Retina (tissue), 1 donor: ENCODE data around the gene ADARB2.
"Not testable (repeated sequence)": the region's sequence is repeated elsewhere in the genome, so short reads cannot be mapped to it uniquely, and the experiment has no call there.

ENCODE experiments used
- DNase-seq: peaks from one replicate; pipeline ENCODE4 v3.0.0-alpha.2; 2016

ADARB2 gene

GRCh38 chr10:1538531-1539061 lies 198.7 kb downstream of the ADARB2 start:
- no peak for DNase-seq

- no peak for DNase-seq
These were observed 199.2 kb downstream of the ADARB2 start for GRCh38 chr10:1538121-1538520.

GRCh38 chr10:1537449-1537848 lies 199.9 kb downstream of the ADARB2 start:
- DNase-seq = not testable (repeated sequence)

- DNase-seq = no peak
These were observed 201.0 kb downstream of the ADARB2 start for GRCh38 chr10:1536341-1536740.

GRCh38 chr10:1535301-1535965 lies 201.9 kb downstream of the ADARB2 start:
- DNase-seq = no peak

- no peak for DNase-seq
These were observed 202.5 kb downstream of the ADARB2 start for GRCh38 chr10:1534820-1535219.

GRCh38 chr10:1532636-1533035 lies 204.7 kb downstream of the ADARB2 start:
- no peak for DNase-seq

GRCh38 chr10:1531883-1532597 lies 205.3 kb downstream of the ADARB2 start:
- no peak for DNase-seq

GRCh38 chr10:1530871-1531517 lies 206.3 kb downstream of the ADARB2 start:
- no peak for DNase-seq

- no peak for DNase-seq
These were observed 207.4 kb downstream of the ADARB2 start for GRCh38 chr10:1529806-1530413.

- DNase-seq = no peak
These were observed 209.4 kb downstream of the ADARB2 start for GRCh38 chr10:1527951-1528350.

GRCh38 chr10:1526436-1527055 lies 210.8 kb downstream of the ADARB2 start:
- DNase-seq = no peak

GRCh38 chr10:1525354-1526162 lies 211.8 kb downstream of the ADARB2 start:
- DNase-seq = no peak

- DNase-seq = no peak
These were observed 212.8 kb downstream of the ADARB2 start for GRCh38 chr10:1524540-1524939.

GRCh38 chr10:1523221-1523620 lies 214.1 kb downstream of the ADARB2 start:
- DNase-seq = no peak

GRCh38 chr10:1522237-1522636 lies 215.1 kb downstream of the ADARB2 start:
- DNase-seq = no peak

GRCh38 chr10:1521741-1522140 lies 215.6 kb downstream of the ADARB2 start:
- no peak for DNase-seq

GRCh38 chr10:1520909-1521565 lies 216.3 kb downstream of the ADARB2 start:
- DNase-seq = no peak

- DNase-seq = no peak
These were observed 217.9 kb downstream of the ADARB2 start for GRCh38 chr10:1519391-1519790.

GRCh38 chr10:1517684-1518083 lies 219.6 kb downstream of the ADARB2 start:
- DNase-seq = no peak

GRCh38 chr10:1516492-1517165 lies 220.7 kb downstream of the ADARB2 start:
- DNase-seq = no peak
